ENCODE results near the gene LMBRD1. TPM values are rescaled to one million over a fixed set of nuclear protein-coding genes. Genes with fewer than 3 reads are reported as not detected.

The LMBRD1 gene
- 12.1 and 24.9 TPM in 2 replicates for total RNA-seq (ENCODE audit: low replicate concordance)

GRCh38 chr6:69796642-69797390 is at the start of gene LMBRD1:
Gene LMBRD1 (minus strand): TSS chr6:69797010. CDS start chr6:69796881, 129 bp downstream.

Other genes starting within 250 kb of the LMBRD1 start
- gene COL19A1, start 69.5 kb upstream of the LMBRD1 start, total RNA-seq (ENCODE audit: low replicate concordance): 1.2 TPM in 1 of 2 replicates, not detected in the other

All from smooth muscle cell of the coronary artery (primary cell).